Measurements from ENCODE around the gene ISCA1. TPM values are rescaled to one million over a fixed set of nuclear protein-coding genes. Genes with fewer than 3 reads are reported as not detected.

Gene ISCA1
- total RNA-seq, result 10 to 100 TPM; 20.3 to 22.4 TPM

GRCh38 chr9:86282077-86282978, at the start of gene ISCA1:
Gene ISCA1 (minus strand): TSS chr9:86282538. CDS start chr9:86282458, 80 bp downstream.
- Histone ChIP-seq H3K27ac (peak within 1 kb of the TSS; percentile 97), H3K4me1 (peaks cover 3% of the 10 kb centered on the region), H3K9ac (ENCODE audit: low read depth in 2 of 2, low read length in 2 of 2) (peak within 1 kb of the TSS; percentile 76 to 91), H3K9me3 (no peaks in the 10 kb centered on the region), H3K36me3 (no peaks in the 10 kb centered on the region), H3K4me3 (peak within 1 kb of the TSS; percentile 79), H3K27me3 (no peaks in the 10 kb centered on the region)
- DNase-seq, result peak; percentile 99
- intact Hi-C loops (cut with DNase I), result no loop called here
- TF ChIP-seq CTCF (IDR thresholded peaks at IDR 0.05), result no peak

DNA sequence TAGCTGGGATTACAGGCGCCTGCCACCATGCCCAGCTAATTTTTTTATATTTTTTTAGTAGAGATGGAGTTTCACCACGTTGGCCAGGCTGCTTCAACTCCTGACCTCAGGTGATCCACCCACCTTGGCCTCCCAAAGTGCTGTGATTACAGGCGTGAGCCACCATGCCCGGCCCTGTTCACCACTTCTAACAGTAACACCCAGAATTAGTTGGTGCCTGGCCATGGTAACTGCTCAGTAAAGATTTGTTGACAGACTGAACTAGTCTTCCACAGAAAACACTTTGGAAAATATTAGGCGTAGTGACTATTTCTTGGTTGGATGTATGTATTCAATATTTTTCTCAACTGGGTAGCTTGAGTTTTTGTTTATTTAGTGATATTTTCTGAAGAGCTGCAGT, 47.8 kb upstream of the ISCA1 start:
- Histone ChIP-seq H3K4me1 (no peaks in the 10 kb centered on the region), H3K36me3 (peaks cover under 1% of the 10 kb centered on the region), H3K9ac (ENCODE audit: low read depth in 2 of 2, low read length in 2 of 2) (no peak overlapping the region), H3K27ac (no peak overlapping the region), H3K9me3 (no peaks in the 10 kb centered on the region), H3K4me3 (no peak overlapping the region), H3K27me3 (no peaks in the 10 kb centered on the region)
- no peak for TF ChIP-seq CTCF (IDR thresholded peaks at IDR 0.05)
- intact Hi-C loops (cut with DNase I), result no loop called here
- no peak for DNase-seq

DNA sequence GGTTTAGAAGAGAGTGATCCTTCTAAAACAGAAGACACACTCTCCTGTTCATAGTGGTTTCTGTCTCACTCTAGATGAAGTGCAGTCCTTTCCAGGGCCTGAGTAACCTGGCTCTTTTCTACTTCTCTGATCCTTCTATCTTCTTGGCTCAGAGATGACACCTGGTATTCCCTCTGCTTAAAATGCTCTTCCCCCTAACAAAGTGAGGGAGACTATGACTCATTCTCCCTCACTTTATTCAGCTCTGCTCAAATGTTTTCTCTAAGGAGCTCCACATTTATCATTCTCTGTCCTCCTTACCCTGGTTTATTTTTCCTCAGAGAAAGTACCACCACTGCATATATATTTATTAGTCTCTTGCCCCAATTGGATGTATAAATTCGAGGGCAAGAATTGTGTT, 47.3 kb upstream of the ISCA1 start:
- no peaks in the 10 kb centered on the region for H3K27me3 ChIP-seq
- no peak overlapping the region for H3K9ac ChIP-seq (ENCODE audit: low read depth in 2 of 2, low read length in 2 of 2)
- no peak for TF ChIP-seq CTCF (IDR thresholded peaks at IDR 0.05)
- intact Hi-C loops (cut with DNase I), result loop anchor here (10.0 kb wide), 1 partner anchor 325 kb away; no protein-coding TSS in a partner anchor
- no peak overlapping the region for H3K27ac ChIP-seq
- DNase-seq, result no peak
- no peaks in the 10 kb centered on the region for H3K4me1 ChIP-seq
- peaks cover 6% of the 10 kb centered on the region for H3K36me3 ChIP-seq
- H3K9me3 ChIP-seq, result no peaks in the 10 kb centered on the region
- no peak overlapping the region for H3K4me3 ChIP-seq

DNA sequence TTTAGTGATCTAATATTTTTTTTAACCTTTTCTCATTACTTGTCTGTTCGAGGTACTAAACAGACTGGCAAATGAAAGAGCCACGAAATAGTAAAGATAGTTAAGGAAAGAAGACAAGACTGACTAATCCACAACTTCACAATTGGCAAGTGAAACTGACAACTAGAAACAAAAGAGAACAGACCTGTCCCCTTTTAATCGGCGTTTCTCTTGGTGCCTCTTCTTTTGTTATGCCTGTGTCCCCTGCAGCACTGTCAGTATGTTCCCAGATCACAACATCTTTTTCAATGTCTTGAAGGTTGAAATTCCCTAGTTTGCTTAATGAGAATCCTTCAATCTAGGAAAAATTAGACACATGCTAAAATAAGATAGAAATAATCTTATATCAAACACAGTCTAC, 45.8 kb upstream of the ISCA1 start:
- intact Hi-C loops (cut with DNase I), result loop anchor here (10.0 kb wide), 1 partner anchor 323 kb away; no protein-coding TSS in a partner anchor
- TF ChIP-seq CTCF (IDR thresholded peaks at IDR 0.05), result no peak
- H3K36me3 ChIP-seq, result peaks cover 7% of the 10 kb centered on the region
- no peak for DNase-seq
- H3K4me3 ChIP-seq, result no peak overlapping the region
- H3K4me1 ChIP-seq, result no peaks in the 10 kb centered on the region
- no peak overlapping the region for H3K9ac ChIP-seq (ENCODE audit: low read depth in 2 of 2, low read length in 2 of 2)
- H3K27ac ChIP-seq, result no peak overlapping the region
- H3K9me3 ChIP-seq, result no peaks in the 10 kb centered on the region
- H3K27me3 ChIP-seq, result no peaks in the 10 kb centered on the region

GRCh38 chr9:86326536-86326935, 44.2 kb upstream of the ISCA1 start:
- no peaks in the 10 kb centered on the region for H3K27me3 ChIP-seq
- H3K4me3 ChIP-seq, result no peak overlapping the region
- H3K36me3 ChIP-seq, result peaks cover 19% of the 10 kb centered on the region
- no peak overlapping the region for H3K9ac ChIP-seq (ENCODE audit: low read depth in 2 of 2, low read length in 2 of 2)
- TF ChIP-seq CTCF (IDR thresholded peaks at IDR 0.05), result no peak
- H3K27ac ChIP-seq, result no peak overlapping the region
- intact Hi-C loops (cut with DNase I), result loop anchor here (10.0 kb wide), 1 partner anchor 322 kb away; no protein-coding TSS in a partner anchor
- DNase-seq, result no peak
- H3K9me3 ChIP-seq, result no peaks in the 10 kb centered on the region
- no peaks in the 10 kb centered on the region for H3K4me1 ChIP-seq
